ENCODE measurements around the gene ZNF516.

DNA sequence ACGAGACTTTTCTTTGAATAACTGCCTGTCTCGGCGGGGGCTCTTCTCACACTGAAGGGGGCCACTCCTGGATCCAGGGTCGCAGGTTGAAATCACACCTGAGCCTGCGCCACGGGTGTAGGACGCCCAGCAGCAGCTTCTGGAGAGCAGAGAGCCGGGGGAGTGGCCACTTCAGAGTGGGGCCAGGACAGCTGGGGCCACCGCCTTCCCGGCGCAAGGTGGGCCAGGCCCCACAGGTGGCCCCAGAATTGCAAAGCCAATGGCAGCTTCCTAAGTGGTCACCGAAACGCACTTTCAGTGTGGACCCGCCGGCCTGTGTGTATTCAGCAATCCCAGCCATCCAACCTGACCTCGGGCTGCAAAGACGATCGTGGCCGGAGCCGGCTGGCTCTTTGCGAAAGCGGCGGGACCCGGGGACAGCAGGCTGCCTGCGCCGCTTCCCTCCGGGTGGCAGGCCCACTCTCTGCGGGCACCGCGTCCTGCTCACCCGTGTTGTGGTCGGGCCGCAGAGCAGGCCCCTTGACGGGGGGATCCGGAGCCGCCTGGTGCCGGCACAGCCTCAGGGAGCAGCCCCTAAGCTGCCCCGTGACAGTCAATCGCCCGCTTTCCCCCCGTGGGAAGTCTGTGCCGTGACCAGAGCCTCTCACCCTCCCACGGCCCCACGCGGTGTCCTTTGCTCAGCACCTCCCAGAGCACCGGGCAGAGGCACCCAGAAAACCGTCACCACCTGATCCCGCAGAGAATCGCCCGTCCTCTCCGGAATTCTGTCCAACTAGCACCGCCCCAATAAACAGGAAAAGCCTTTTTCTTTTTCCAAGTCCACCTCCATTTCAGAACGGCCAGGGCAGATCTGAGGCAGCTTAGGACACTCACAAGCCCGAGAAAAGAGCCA lies 144.7 kb downstream of the ZNF516 start:
- no peak for TF ChIP-seq CTCF (IDR thresholded peaks at IDR 0.05; ENCODE audit: low read depth, low read length, missing input control)
- TF ChIP-seq ATF3 (IDR thresholded peaks at IDR 0.05): no peak
- TF ChIP-seq EGR1 (IDR thresholded peaks at IDR 0.05; ENCODE audit: low read depth in 2 of 2): no peak

Data from liver (tissue), 3 donors.